Measurements from ENCODE around the gene ANKRD50.

ANKRD50 gene, protein sequence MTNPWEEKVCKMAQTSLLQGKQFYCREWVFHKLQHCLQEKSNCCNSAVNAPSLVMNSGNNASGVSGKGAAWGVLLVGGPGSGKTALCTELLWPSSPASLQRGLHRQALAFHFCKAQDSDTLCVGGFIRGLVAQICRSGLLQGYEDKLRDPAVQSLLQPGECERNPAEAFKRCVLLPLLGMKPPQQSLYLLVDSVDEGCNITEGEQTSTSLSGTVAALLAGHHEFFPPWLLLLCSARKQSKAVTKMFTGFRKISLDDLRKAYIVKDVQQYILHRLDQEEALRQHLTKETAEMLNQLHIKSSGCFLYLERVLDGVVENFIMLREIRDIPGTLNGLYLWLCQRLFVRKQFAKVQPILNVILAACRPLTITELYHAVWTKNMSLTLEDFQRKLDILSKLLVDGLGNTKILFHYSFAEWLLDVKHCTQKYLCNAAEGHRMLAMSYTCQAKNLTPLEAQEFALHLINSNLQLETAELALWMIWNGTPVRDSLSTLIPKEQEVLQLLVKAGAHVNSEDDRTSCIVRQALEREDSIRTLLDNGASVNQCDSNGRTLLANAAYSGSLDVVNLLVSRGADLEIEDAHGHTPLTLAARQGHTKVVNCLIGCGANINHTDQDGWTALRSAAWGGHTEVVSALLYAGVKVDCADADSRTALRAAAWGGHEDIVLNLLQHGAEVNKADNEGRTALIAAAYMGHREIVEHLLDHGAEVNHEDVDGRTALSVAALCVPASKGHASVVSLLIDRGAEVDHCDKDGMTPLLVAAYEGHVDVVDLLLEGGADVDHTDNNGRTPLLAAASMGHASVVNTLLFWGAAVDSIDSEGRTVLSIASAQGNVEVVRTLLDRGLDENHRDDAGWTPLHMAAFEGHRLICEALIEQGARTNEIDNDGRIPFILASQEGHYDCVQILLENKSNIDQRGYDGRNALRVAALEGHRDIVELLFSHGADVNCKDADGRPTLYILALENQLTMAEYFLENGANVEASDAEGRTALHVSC (N-terminal part only)

DNA sequence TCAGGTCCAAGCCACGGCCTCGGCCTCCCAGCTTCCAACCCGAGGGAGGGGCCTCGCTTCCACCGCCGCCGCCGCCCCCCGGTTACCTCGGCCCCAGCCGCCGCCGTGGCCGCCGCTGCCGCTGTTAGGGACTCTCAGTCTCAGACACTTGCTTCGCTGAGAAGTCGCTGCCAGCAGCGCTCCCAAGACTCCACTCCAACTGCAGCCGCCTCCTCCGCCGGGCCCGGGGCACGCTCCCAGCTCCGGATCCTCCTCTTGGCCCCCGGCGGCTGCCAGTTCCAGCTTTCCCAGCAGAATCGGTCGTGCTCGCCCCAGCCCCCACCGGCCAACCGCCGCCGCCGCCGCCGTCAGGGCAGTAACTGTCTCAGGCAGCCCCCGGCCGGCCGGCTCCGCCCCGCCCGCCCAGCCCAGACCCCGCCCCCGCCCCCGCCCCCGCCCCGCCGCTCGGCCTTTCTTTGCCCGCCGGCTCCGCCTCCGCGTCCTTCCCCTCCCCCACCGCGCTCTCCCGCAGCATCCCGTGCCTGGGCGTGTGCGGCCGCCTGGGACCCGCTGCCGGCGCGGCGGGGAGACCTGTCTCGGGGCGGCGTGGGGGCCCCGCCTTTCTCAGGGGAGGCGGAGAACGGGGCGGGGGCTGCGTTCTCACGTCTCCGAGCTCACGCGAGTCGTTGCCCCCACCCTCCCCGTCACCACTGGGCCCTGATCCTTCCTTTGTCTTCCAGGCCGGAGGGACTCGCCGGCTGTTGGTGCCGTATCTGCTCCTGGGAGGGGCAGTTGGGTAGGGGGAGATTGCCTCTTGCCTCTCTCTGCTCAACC lies at the start of gene ANKRD50:
TSS of gene ANKRD50 (minus strand) at position 361 of the 813 bp plus-strand sequence. CDS start 2,221 bp downstream, outside the sequence.
- peak; percentile 97 for DNase-seq

DNA sequence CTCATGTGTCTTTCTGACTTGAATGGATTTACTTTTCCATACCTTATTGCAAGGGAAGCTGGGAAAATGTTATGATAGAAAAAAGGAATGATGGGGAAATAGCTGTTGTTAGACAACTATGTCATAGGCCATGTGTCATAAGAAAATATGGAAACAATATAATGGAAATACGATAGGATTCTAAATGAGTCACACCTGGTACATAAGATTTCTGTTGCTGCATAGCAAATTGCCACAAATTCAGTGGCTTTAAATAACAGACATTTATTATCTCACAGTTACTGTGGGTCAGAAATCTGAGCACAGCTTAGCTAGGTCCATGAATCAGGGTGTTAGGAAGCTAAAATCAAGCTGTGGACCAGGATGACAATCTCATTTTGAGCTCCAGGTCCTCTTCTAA lies 44.6 kb upstream of the ANKRD50 start:
- peak; percentile 58 for DNase-seq

DNA sequence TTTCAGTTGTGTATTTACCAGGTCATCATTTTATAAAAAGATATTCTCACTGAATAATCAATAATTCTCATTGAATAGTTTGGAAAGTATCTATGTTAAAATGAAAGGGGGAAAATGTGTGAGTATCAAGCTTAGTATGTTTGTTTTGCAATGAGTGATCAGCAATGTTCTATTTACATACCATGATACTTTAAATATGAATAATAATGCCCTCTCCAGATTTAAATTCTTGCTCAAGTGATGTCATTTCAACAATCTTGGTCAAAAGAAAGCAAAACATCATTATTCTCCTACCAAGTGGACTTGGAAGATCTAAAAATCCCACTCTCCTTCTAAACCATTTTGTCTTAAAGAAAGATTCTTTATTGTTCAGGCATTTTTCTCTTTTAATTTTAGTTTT lies 42.1 kb upstream of the ANKRD50 start:
- peak; percentile 1 for DNase-seq

DNA sequence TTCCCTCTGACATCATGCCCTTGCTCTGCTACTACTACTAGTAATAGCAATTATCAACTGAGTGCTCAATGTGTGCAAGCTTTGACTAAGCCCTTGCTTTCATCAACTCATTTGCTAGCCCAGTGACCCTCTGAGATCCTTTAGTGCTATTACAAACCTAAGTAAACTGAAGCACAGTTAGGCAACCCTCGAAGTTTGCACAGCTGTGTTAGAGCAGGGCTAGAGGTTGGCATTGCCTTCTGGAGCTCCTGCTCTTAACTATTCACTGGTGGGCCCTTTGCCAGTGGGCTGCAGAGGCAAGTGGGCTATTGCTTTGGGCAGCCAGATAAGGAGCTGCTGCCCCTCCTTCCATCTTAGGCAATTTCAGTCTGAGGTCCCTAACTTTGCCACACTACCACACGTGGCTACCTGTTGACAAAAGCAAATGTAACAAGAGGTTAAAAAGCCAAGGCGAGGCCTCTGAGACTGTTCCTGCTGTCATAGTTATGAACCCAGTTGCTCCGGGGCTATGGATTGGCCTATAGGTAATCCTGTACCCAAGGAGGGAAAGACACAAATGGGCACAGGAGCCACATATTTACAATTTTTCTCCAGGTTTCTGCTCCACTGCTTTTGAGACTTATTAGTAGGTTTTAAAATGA lies 41.5 kb upstream of the ANKRD50 start:
- DNase-seq = no peak

DNA sequence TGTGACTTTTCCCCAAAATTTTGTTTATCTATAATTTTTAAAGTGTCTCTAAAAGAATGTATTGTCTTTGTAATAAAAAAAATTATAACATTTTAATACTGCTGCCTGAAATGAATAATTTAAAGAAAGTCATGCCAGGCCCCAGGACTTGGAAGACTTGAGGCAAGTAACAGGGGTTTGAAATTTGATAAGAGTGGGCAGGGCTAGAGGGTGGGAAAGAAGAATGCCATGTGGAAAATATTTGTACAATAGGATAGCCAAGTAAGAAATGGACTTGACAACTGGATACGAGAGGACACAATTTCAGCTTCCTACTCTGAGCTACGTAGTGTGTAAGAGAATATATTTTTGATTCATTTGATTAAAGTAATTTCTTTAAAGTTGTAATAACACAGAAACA lies 36.9 kb upstream of the ANKRD50 start:
- DNase-seq = no peak

DNA sequence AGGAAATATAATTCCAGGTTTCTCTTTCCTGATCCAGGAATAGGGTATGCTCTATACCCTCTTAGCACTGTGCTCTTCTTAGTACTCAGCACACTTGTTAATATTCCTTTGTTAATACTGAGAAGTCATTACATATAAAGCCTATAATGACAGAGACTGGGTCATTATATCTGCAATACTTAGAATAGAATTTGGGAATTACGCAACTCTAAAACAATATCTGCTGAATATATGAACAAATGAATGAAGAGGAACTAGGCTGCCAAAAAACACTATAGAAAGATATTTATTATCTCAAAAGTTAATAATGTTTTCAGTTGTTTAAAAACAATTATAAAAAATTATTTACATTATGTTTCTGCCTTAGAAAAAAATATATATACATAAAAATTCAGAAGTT lies 36.4 kb upstream of the ANKRD50 start:
- DNase-seq = no peak

DNA sequence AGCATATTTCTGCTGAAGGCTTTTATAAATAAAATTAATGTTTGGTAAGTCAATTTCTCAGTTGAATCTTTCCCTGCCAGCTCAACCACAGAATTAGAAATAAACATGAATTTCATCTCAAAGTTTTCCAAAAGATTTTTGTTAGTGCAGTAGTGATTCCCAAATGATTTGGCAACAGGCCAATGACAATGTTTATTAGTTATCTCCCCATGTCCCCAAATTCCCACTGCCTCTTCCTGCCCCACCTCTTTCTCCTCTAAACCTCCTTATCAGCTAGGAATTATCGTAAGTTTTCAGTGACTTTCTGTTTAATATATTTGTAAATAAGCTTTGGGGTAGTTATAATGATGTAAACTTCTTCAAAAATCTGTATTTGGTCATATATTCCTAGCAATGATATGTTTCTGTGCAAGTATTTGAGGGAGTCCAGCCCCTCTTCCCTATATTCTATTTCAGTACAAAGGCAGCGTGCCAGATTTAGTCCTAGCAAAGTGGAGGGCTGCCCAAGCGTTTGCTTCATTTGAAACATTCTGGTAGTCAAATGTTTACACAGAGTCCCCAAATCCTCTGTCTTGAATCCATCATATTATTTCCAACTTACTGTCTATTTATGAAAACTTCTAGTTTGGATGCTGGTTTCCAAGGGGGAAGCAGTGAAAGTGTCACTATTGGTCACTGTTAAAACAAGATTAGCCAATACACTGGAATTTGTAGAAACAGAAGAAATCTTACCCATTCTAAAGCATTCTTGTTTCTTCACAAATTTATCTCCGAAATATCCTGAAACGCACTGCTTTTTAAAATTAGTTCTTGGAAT lies 33.7 kb upstream of the ANKRD50 start:
- no peak for DNase-seq

DNA sequence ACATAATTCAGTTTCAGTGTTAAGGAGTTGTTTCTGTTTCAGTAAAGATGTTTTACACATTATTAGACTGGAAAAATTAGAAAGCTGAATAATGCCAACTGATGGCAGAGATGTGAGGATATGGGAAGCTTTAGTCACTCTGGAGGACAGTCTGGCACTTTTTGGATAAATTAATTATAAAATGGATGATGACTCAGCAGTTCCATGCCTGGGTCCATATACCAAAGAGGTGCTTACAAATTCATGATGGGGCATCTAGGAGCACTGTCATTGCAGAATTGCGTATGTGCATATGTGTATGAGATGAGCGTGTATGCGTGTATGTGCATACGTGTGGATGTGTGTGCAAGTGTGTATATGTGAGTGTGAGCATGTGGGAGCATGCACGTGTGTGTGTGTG lies 31.2 kb upstream of the ANKRD50 start:
- DNase-seq = no peak

DNA sequence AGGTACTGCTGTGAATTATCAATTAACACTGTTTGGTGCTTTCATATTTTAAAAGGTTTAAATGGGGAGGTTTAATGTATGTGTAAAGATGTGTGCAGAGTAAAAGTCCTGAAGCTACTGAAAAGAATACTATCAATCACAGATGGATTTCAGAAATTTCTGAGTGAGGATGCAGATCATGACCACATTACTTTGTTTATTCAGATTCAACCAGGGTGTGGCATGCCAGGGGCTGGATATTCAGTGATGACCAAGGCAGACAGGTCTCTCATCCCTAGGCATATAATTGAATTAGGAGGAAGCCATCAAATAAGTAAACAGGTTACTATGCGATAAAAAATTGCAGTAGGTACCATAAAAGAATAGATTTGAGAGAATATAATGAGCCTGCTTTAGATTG lies 28.0 kb upstream of the ANKRD50 start:
- no peak for DNase-seq

DNA sequence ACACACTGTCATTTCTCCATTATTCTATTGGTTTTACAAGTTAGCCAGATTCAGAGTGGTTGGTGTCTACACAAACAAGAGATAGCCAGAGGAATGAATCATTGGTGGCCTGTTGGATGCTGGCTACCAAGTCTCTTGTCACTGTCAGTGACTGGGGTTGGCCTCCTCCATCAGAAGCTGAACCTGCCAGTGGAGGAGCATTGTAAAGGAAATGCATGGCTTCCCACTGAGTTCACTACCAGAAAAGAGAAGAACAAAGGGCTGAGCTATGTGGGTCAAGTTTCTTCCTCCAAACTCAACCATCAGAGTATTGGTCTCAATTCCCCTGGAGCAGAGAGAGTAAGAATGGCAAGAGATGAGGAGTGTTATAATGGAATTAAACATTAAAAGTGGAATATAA lies 26.5 kb upstream of the ANKRD50 start:
- DNase-seq = no peak

DNA sequence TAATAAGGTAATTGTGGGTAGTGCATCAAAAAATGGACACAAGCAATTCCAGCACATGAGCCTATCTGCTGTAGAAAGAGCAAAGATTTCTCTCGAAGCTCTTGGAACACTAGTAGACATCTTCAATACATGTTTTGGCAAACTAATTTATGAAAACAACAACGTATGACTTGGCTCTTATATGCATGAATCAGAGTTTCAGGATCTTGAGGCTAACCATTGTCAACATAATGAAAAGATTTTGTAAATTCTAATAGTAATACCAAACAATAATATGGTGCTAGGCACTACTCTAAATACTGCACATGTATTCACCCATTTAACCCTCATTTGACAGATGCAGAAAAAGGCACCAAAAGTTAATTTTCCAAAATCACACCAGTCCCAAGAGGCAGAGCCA lies 25.1 kb upstream of the ANKRD50 start:
- no peak for DNase-seq

DNA sequence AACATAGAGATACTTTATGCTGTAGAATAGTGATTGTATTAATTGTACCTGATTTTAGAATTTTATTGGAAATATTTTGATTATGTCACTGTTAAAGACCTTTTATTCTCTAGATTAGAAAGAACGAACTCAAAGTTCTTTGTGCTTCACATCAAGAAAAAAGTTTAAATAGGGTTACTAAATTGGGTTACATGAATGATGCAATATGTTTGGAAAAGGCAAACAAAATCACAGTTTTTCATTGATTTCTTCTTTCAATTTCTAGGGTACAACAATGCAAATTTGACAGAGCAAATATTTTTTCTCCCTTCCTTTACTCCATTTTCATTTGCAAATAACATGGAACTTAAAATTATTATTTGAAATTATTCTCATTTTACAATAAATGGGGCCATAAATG lies 24.0 kb upstream of the ANKRD50 start:
- DNase-seq = no peak

DNA sequence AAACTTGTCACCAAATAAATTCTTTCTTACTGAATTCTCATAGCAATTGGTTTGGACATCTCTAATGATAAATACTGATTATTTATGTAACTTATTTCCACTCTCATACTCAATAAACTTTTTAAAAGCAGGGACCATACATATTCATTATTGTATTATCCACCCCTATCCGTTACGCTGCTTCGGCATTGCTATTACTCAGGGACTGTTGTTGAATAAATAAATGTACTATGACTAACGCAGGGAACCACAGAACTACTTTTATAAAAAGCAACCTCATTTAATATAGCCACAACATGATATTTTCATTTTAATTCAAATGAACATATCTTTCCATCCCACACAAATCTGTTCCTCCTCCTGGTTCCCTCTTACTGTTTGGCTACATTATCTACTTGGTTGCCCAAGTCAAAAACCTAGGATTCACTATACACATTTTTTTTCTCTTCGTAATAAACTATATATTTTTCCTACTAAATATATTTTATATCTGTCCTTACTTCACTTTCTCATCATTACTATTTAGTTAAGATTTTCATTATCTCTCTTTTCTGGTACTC lies 14.9 kb upstream of the ANKRD50 start:
- DNase-seq = no peak

DNA sequence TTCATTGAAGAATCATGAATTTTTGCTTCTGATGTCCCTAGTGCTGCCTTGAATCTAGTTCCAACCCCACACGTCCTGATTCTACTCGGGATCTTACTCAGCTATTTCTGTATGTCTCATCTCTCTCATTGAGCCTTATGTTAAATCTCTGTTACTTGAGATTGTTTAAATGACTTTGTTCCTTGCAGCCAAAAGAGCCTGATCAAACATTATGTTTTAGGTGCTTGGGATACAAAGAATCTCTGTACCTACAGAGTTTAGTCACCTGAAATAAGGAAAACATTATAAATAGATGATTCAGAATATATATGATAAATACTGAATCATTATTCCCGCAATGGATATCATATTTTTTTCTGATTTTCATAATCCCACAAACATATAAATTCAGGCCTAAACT lies 13.7 kb upstream of the ANKRD50 start:
- DNase-seq = no peak

DNA sequence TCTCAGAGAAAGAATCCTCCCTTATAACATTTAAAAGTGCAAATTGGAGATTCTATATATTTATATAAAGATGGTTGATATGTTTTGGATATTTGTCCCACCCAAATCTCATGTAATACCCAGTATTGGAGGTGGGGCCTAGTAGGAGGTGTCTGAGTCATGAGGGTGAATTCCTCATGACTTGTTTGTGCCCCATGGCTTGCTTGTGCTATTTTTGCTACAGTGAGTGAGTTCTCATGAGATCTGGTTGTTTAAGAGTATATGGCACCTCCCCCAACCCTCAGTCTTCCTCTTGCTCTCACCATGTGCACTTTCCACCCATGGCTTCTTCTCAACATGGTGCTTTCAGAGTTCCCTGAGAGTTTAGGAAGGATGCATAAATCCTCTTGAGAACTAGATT lies 9.5 kb upstream of the ANKRD50 start:
- DNase-seq = peak; percentile 19

DNA sequence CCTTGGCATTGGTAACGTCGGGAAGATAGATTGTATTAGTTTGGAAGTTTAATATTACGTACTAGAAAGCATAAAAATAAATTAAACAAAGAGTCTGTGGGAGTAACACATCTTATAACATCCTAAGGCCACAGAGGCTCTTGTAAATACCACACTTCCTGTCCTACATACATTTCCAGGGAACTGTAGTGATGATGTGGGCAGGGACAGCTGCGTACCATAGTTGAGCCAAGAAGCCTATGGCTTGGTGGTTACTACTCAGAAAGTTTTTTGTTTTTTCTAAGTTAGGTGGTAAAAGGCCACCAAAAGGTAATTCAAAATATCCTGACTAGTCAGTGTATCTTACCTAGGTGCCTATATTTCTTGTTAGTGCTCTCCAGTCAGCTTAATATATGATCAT lies 4.6 kb upstream of the ANKRD50 start:
- DNase-seq = no peak

DNA sequence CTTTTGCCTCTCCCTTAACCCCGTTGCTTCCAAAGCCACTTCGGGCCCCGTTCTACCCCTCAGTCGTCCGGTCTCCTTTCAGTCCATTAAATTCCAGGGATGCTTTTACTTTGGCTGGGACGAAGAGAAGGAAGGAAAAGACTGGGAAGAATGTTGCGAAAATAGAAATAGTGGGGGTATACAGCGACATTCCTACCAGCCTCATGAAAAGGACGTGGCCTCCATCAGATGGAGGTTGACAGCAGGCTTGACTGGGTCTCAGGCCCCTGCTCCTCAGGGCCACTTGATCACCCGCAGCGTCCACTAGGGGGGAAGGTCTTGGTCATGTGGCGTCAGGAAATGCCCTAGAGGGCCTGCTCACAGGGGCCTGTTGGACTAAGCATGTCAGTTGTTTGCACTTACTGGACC lies 657 bp upstream of the ANKRD50 start:
- DNase-seq = peak; percentile 78

DNA sequence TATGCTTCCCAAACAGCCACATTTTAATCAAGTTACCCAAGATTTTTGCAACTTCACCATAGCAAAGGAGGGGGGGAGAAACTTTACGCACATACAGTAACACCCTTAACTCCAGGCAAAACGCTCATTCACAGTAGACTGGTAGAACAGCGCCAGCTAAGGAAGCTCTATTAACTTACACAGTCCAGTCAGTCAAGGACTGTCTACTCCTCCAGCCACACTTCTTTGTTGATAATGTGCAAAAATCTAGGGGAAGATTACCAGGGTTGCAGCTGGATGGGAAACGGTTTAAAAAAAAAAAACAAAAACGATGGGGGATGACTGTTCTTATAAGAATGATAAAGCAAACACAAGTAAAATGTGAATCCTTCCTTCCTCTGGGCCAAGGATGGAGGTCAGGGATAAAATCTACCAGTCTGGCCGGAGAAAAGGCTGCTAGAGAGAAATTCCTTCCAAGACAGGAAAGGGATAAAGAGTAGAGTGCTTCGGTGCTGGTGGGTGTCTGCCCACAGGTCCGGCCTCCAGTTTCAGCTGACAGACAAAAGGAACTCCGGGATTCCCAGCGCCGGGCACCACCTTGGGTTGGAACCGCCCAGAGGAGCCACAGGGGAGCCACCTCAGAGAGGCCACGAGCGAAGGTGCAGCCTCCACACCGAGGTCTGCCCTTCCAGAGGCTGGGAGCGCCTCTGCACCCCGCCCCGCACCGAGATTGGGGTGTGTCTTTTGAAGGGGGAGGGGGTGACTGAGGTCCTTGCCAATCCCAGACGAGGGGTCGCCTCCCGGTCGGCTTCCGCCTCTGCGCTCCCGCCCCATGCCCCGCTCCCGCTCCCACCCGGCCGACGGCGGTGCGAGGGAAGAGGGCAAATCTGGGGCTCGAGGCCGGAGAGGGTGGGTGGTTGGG lies 811 bp downstream of the ANKRD50 start:
- peak; percentile 74 for DNase-seq

DNA sequence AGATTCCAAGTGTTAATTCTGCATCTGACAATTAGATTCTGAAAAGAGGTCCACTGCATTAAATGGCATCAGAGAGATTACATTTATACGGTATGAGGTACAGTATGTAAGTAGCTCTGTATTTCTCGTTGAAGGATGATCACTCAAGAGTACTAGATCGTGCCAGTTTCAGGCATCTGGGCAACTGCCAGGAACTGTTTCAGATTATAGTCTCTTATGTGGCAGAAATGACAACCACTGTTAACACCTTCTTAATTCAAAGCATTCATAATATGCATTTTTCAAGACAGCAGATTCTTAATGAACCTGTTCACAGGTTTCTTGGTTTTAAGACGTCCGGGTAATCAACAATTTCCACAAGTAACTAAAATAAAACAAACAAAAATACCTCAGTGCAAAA lies 1.6 kb downstream of the ANKRD50 start:
- DNase-seq = no peak

Measured in fibroblast of skin of right quadriceps (primary cell).